Measurements from ENCODE around the gene THSD4.

Gene THSD4

GRCh38 chr15:71114887-71115566, at the start of gene THSD4:
THSD4 (plus strand) TSS chr15:71115471.
- DNase-seq (ENCODE audit: low spot score), result peak; percentile 96

- no peak for DNase-seq (ENCODE audit: low spot score)
Measured at GRCh38 chr15:71066983-71067382, 48.3 kb upstream of the THSD4 start.

- DNase-seq (ENCODE audit: low spot score), result no peak
Measured at GRCh38 chr15:71069693-71070092, 45.6 kb upstream of the THSD4 start.

GRCh38 chr15:71071529-71071928, 43.7 kb upstream of the THSD4 start:
- DNase-seq (ENCODE audit: low spot score), result no peak

GRCh38 chr15:71072423-71072822, 42.8 kb upstream of the THSD4 start:
- DNase-seq (ENCODE audit: low spot score), result no peak

- no peak for DNase-seq (ENCODE audit: low spot score)
Measured at GRCh38 chr15:71078506-71079207, 36.6 kb upstream of the THSD4 start.

- no peak for DNase-seq (ENCODE audit: low spot score)
Measured at GRCh38 chr15:71079208-71080044, 35.8 kb upstream of the THSD4 start.

GRCh38 chr15:71080166-71080565, 35.1 kb upstream of the THSD4 start:
- no peak for DNase-seq (ENCODE audit: low spot score)

- DNase-seq (ENCODE audit: low spot score), result no peak
Measured at GRCh38 chr15:71080705-71081104, 34.6 kb upstream of the THSD4 start.

- no peak for DNase-seq (ENCODE audit: low spot score)
Measured at GRCh38 chr15:71082803-71083202, 32.5 kb upstream of the THSD4 start.

- no peak for DNase-seq (ENCODE audit: low spot score)
Measured at GRCh38 chr15:71083349-71083748, 31.9 kb upstream of the THSD4 start.

- no peak for DNase-seq (ENCODE audit: low spot score)
Measured at GRCh38 chr15:71084264-71084663, 31.0 kb upstream of the THSD4 start.

GRCh38 chr15:71085809-71086208, 29.5 kb upstream of the THSD4 start:
- DNase-seq (ENCODE audit: low spot score), result no peak

- DNase-seq (ENCODE audit: low spot score), result no peak
Measured at GRCh38 chr15:71088155-71088554, 27.1 kb upstream of the THSD4 start.

GRCh38 chr15:71088683-71089082, 26.6 kb upstream of the THSD4 start:
- DNase-seq (ENCODE audit: low spot score), result no peak

- no peak for DNase-seq (ENCODE audit: low spot score)
Measured at GRCh38 chr15:71089801-71090200, 25.5 kb upstream of the THSD4 start.

- no peak for DNase-seq (ENCODE audit: low spot score)
Measured at GRCh38 chr15:71091601-71092000, 23.7 kb upstream of the THSD4 start.

GRCh38 chr15:71092056-71092600, 23.1 kb upstream of the THSD4 start:
- no peak for DNase-seq (ENCODE audit: low spot score)

GRCh38 chr15:71093054-71094024, 21.9 kb upstream of the THSD4 start:
- no peak for DNase-seq (ENCODE audit: low spot score)

GRCh38 chr15:71094137-71094536, 21.1 kb upstream of the THSD4 start:
- no peak for DNase-seq (ENCODE audit: low spot score)

GRCh38 chr15:71096676-71097075, 18.6 kb upstream of the THSD4 start:
- no peak for DNase-seq (ENCODE audit: low spot score)
